Mesothelial cell of epicardium (in vitro differentiated cells): ENCODE data around the gene HCLS1. TPM values are rescaled to one million over a fixed set of nuclear protein-coding genes. Genes with fewer than 3 reads are reported as not detected.

Experiments used
- DNase-seq, 2 experiments: peaks; one replicate each; pipeline ENCODE4 v3.0.0; 2021; ENCODE audit warnings: low spot score in 2 of 2; ENCODE audit not compliant: unreplicated experiment in 2 of 2
- H3K27ac Mint-ChIP-seq: 2 replicates; pipeline ENCODE4 v1.8.0; 2021; ENCODE audit warnings: mixed read lengths
- H3K27me3 Mint-ChIP-seq: 2 replicates; pipeline ENCODE4 v1.8.0; 2021; ENCODE audit warnings: low read depth, mixed read lengths
- H3K36me3 Mint-ChIP-seq: 2 replicates; pipeline ENCODE4 v1.8.0; 2021; ENCODE audit warnings: mixed read lengths
- H3K4me1 Mint-ChIP-seq: 2 replicates; pipeline ENCODE4 v1.8.0; 2021; ENCODE audit warnings: mixed read lengths
- H3K4me3 Mint-ChIP-seq: 2 replicates; pipeline ENCODE4 v1.8.0; 2021; ENCODE audit warnings: mild to moderate bottlenecking, moderate library complexity, mixed read lengths
- H3K9me3 Mint-ChIP-seq: 2 replicates; pipeline ENCODE4 v1.8.0; 2021; ENCODE audit warnings: mixed read lengths
- CTCF ChIP-seq: fragments of 200-600 bp; sonication (generic); IDR thresholded peaks from one replicate; pipeline ENCODE4 v1.5.0; 2021; ENCODE audit warnings: antibody characterized with exemption; ENCODE audit not compliant: unreplicated experiment
- total RNA-seq: library from RNA; stranded (reverse); gene quantifications from 3 replicates; pipeline ENCODE4 v1.2.1, GENCODE V29; 2021

HCLS1 gene
- total RNA-seq, 1 donor from 2014 or later = 3.2 TPM

GRCh38 chr3:121654493-121655385 is 6.0 kb downstream of the HCLS1 start:
- no peak for TF ChIP-seq CTCF
- Mint-ChIP-seq H3K27ac (no peak overlapping the region), H3K4me3 (no peak overlapping the region), H3K9me3 (peaks cover 8% of the 10 kb centered on the region), H3K4me1 (peaks cover 10% of the 10 kb centered on the region), H3K36me3 (no peaks in the 10 kb centered on the region), H3K27me3 (no peaks in the 10 kb centered on the region)
- no peak for DNase-seq

GRCh38 chr3:121651684-121652083 is 9.0 kb downstream of the HCLS1 start:
- no peak for TF ChIP-seq CTCF
- H3K9me3 Mint-ChIP-seq = peaks cover 8% of the 10 kb centered on the region
- H3K36me3 Mint-ChIP-seq = no peaks in the 10 kb centered on the region
- DNase-seq = no peak
- H3K4me1 Mint-ChIP-seq = no peaks in the 10 kb centered on the region
- no peaks in the 10 kb centered on the region for H3K27me3 Mint-ChIP-seq
- no peak overlapping the region for H3K27ac Mint-ChIP-seq
- no peak overlapping the region for H3K4me3 Mint-ChIP-seq

GRCh38 chr3:121649645-121650044 is 11.1 kb downstream of the HCLS1 start:
- Mint-ChIP-seq H3K36me3 (no peaks in the 10 kb centered on the region), H3K27ac (no peak overlapping the region), H3K27me3 (no peaks in the 10 kb centered on the region), H3K9me3 (peaks cover 8% of the 10 kb centered on the region), H3K4me3 (no peak overlapping the region), H3K4me1 (no peaks in the 10 kb centered on the region)
- DNase-seq = no peak
- TF ChIP-seq CTCF = no peak

GRCh38 chr3:121648219-121648958 is 12.3 kb downstream of the HCLS1 start:
- H3K27me3 Mint-ChIP-seq = no peaks in the 10 kb centered on the region
- no peak overlapping the region for H3K4me3 Mint-ChIP-seq
- H3K4me1 Mint-ChIP-seq = no peaks in the 10 kb centered on the region
- peaks cover 8% of the 10 kb centered on the region for H3K9me3 Mint-ChIP-seq
- no peaks in the 10 kb centered on the region for H3K36me3 Mint-ChIP-seq
- no peak overlapping the region for H3K27ac Mint-ChIP-seq
- TF ChIP-seq CTCF = no peak
- DNase-seq = no peak

GRCh38 chr3:121645054-121645453 is 15.6 kb downstream of the HCLS1 start:
- TF ChIP-seq CTCF = no peak
- Mint-ChIP-seq H3K27ac (no peak overlapping the region), H3K9me3 (peaks cover under 1% of the 10 kb centered on the region), H3K4me1 (no peaks in the 10 kb centered on the region), H3K27me3 (no peaks in the 10 kb centered on the region), H3K36me3 (no peaks in the 10 kb centered on the region), H3K4me3 (no peak overlapping the region)
- DNase-seq = no peak
